SK-N-SH (cell line): ENCODE data around the gene MAP3K7CL. TPM values are rescaled to one million over a fixed set of nuclear protein-coding genes. Genes with fewer than 3 reads are reported as not detected.
A peak's percentile ranks its signal among the peaks of the same experiment; 100 is the strongest.

Experiments
- CTCF ChIA-PET: fragments of 300-600, 350-600 bp; formaldehyde crosslinking; extraction: SDS; loops from one replicate; lab custom pipeline; 2021; lab: Yijun Ruan, JAX
- POLR2A ChIA-PET: fragments of 350-600 bp; sonication (Branson Sonifier 250); formaldehyde crosslinking; extraction: SDS; loops from one replicate; lab custom pipeline; 2020; ENCODE audit warnings: antibody characterized with exemption, inconsistent platforms; lab: Yijun Ruan, JAX
- DNase-seq: peaks from one replicate; pipeline ENCODE4 v3.0.0; 2012
- H2AFZ ChIP-seq: fragments of 200-600 bp; sonication (generic); 2 replicates; pipeline ENCODE4 v1.8.1; 2016; ENCODE audit warnings: antibody characterized with exemption, mild to moderate bottlenecking, low read depth
- H3F3A ChIP-seq: fragments of 200-600 bp; sonication (generic); replicated peaks from 2 replicates; pipeline ENCODE3; 2016; ENCODE audit warnings: antibody characterized with exemption, mild to moderate bottlenecking; ENCODE audit not compliant: insufficient read depth
- H3K27ac ChIP-seq, 2 experiments: fragments of 200-500 bp in 1 of 2; fragments of 200-600 bp in 1 of 2; sonication (Bioruptor generic) in 1 of 2; sonication (generic), shearing (Covaris generic) in 1 of 2; 2 replicates each; pipeline versions ENCODE4 v1.5.1 to v1.6.1; 2014 to 2016; ENCODE audit warnings: low read depth in 2 of 2, inconsistent platforms in 1 of 2, low read length in 1 of 2, mild to moderate bottlenecking in 1 of 2, mixed read lengths in 1 of 2
- H3K27me3 ChIP-seq: fragments of 200-600 bp; sonication (generic), shearing (Covaris generic); 2 replicates; pipeline ENCODE4 v1.6.1; 2016; ENCODE audit warnings: mixed run types; ENCODE audit not compliant: insufficient read depth
- H3K36me3 ChIP-seq, 2 experiments: fragments of 200-500 bp in 1 of 2; fragments of 200-600 bp in 1 of 2; sonication (Bioruptor generic) in 1 of 2; sonication (generic) in 1 of 2; replicated peaks in 1 of 2; 2 replicates each; pipeline versions ENCODE3 to v1.5.1; 2014 to 2016; ENCODE audit warnings: low read length in 1 of 2, mild to moderate bottlenecking in 1 of 2; ENCODE audit not compliant: insufficient read depth in 2 of 2, control insufficient read depth in 1 of 2
- H3K4me1 ChIP-seq, 2 experiments: fragments of 200-500 bp in 1 of 2; fragments of 200-600 bp in 1 of 2; sonication (Bioruptor generic) in 1 of 2; sonication (generic), shearing (Covaris generic) in 1 of 2; 2 replicates each; pipeline versions ENCODE4 v1.5.1 to v1.6.1; 2014 to 2016; ENCODE audit warnings: low read depth in 1 of 2, low read length in 1 of 2, mixed run types in 1 of 2; ENCODE audit not compliant: insufficient read depth in 2 of 2, control insufficient read depth in 1 of 2
- H3K4me2 ChIP-seq: fragments of 200-600 bp; sonication (generic), shearing (Covaris generic); 2 replicates; pipeline ENCODE4 v1.6.1; 2017; ENCODE audit warnings: mixed run types
- H3K4me3 ChIP-seq, 2 experiments: fragments of 200-500 bp in 1 of 2; fragments of 200-600 bp in 1 of 2; sonication (Bioruptor generic) in 1 of 2; sonication (generic), shearing (Covaris generic) in 1 of 2; 2 replicates each; pipeline versions ENCODE4 v1.5.1 to v1.8.1; 2014 to 2016; ENCODE audit warnings: low read depth in 2 of 2, inconsistent platforms in 1 of 2, low read length in 1 of 2, mild to moderate bottlenecking in 1 of 2, mixed read lengths in 1 of 2, moderate library complexity in 1 of 2
- H3K79me2 ChIP-seq: fragments of 200-600 bp; sonication (generic); 2 replicates; pipeline ENCODE4 v1.8.1; 2017; ENCODE audit warnings: mild to moderate bottlenecking; ENCODE audit not compliant: insufficient read depth
- H3K9ac ChIP-seq: fragments of 200-600 bp; sonication (generic); 2 replicates; pipeline ENCODE4 v1.6.1; 2017; ENCODE audit warnings: mixed run types
- H3K9me2 ChIP-seq: fragments of 200-600 bp; sonication (generic); 2 replicates; pipeline ENCODE4 v1.6.1; 2017; ENCODE audit warnings: mixed run types
- H3K9me3 ChIP-seq: fragments of 200-600 bp; sonication (generic); 2 replicates; pipeline ENCODE4 v1.6.1; 2017; ENCODE audit warnings: mixed run types, mild to moderate bottlenecking, moderate library complexity
- H4K20me1 ChIP-seq: fragments of 200-600 bp; sonication (generic); 2 replicates; pipeline ENCODE4 v1.6.1; 2017; ENCODE audit warnings: mild to moderate bottlenecking, mixed run types; ENCODE audit not compliant: insufficient read depth
- CHD2 ChIP-seq: fragments of 150-350 bp; IDR thresholded peaks from 2 replicates; pipeline ENCODE4 v1.6.1; 2018; ENCODE audit warnings: low read length; ENCODE audit not compliant: partially characterized antibody
- EP300 ChIP-seq, 2 experiments: IDR thresholded peaks; 2 replicates each; pipeline versions ENCODE4 v1.4.0 to v1.6.1; 2012; ENCODE audit warnings: borderline replicate concordance in 1 of 2, low read depth in 1 of 2, low read length in 1 of 2
- EZH2phosphoT487 ChIP-seq: fragments of 200-600 bp; sonication (generic); IDR thresholded peaks from 2 replicates; pipeline ENCODE4 v1.6.1; 2017; ENCODE audit warnings: low read depth, mixed run types, mild to moderate bottlenecking, antibody characterized with exemption, moderate library complexity, borderline replicate concordance
- FOSL2 ChIP-seq: IDR thresholded peaks from 2 replicates; pipeline ENCODE4 v1.4.0; 2012; ENCODE audit warnings: low read depth, mild to moderate bottlenecking, moderate library complexity, borderline replicate concordance
- FOXM1 ChIP-seq: IDR thresholded peaks from 2 replicates; pipeline ENCODE4 v1.4.0; 2012; ENCODE audit warnings: low read depth, mild to moderate bottlenecking
- GATA2 ChIP-seq: sonication (generic); formaldehyde crosslinking; IDR thresholded peaks from 2 replicates; pipeline ENCODE4 v1.5.0; 2020; ENCODE audit warnings: mild to moderate bottlenecking, missing genetic modification reagents
- JUND ChIP-seq: IDR thresholded peaks from 2 replicates; pipeline ENCODE4 v1.4.0; 2012
- MEF2A ChIP-seq: IDR thresholded peaks from 2 replicates; pipeline ENCODE4 v1.4.0; 2012; ENCODE audit warnings: low read depth, borderline replicate concordance
- MXI1 ChIP-seq: IDR thresholded peaks from 2 replicates; pipeline ENCODE4 v1.6.1; 2012; ENCODE audit warnings: mild to moderate bottlenecking, low read depth, low read length, improper control_type of control experiment
- PBX3 ChIP-seq: IDR thresholded peaks from 2 replicates; pipeline ENCODE4; 2012
- POLR2AphosphoS5 ChIP-seq: IDR thresholded peaks from 2 replicates; pipeline ENCODE4 v1.6.1; 2012; ENCODE audit warnings: low read depth, low read length
- RAD21 ChIP-seq: IDR thresholded peaks from 2 replicates; pipeline ENCODE4 v1.6.1; 2012; ENCODE audit warnings: mild to moderate bottlenecking, low read length
- RCOR1 ChIP-seq: fragments of 150-350 bp; IDR thresholded peaks from 2 replicates; pipeline ENCODE4 v1.6.1; 2017; ENCODE audit warnings: antibody characterized with exemption, low read length
- REST ChIP-seq: IDR thresholded peaks from 2 replicates; pipeline ENCODE4 v1.6.1; 2012; ENCODE audit warnings: mild to moderate bottlenecking, low read depth, low read length, moderate library complexity
- RFX5 ChIP-seq: IDR thresholded peaks from 2 replicates; pipeline ENCODE4 v1.6.1; 2012; ENCODE audit warnings: mild to moderate bottlenecking, improper control_type of control experiment, low read length
- RXRA ChIP-seq: IDR thresholded peaks from 2 replicates; pipeline ENCODE4 v1.4.0; 2012; ENCODE audit warnings: low read depth, mild to moderate bottlenecking, borderline replicate concordance
- SIN3A ChIP-seq: IDR thresholded peaks from 2 replicates; pipeline ENCODE4 v1.6.1; 2012; ENCODE audit warnings: low read depth, mild to moderate bottlenecking, low read length, moderate library complexity, borderline replicate concordance
- SMC3 ChIP-seq: IDR thresholded peaks from 2 replicates; pipeline ENCODE4 v1.6.1; 2012; ENCODE audit warnings: low read depth, low read length, improper control_type of control experiment
- TCF12 ChIP-seq: IDR thresholded peaks from 2 replicates; pipeline ENCODE4 v1.4.0; 2012
- TEAD4 ChIP-seq: IDR thresholded peaks from 2 replicates; pipeline ENCODE4 v1.4.0; 2012; ENCODE audit warnings: mild to moderate bottlenecking, borderline replicate concordance; ENCODE audit not compliant: insufficient read depth
- YY1 ChIP-seq: IDR thresholded peaks from 2 replicates; pipeline ENCODE4 v1.4.0; 2012; ENCODE audit warnings: low read depth, mild to moderate bottlenecking
- ZBTB33 ChIP-seq: IDR thresholded peaks from 2 replicates; pipeline ENCODE4 v1.4.0; 2012; ENCODE audit warnings: low read depth, borderline replicate concordance
- WGBS: methylation state at CpG from one replicate; pipeline ENCODE4 v1.1.6; 2017; ENCODE audit warnings: low lambda C conversion rate; 5-methylcytosine and 5-hydroxymethylcytosine counted together
- polyA plus RNA-seq, 3 experiments: library from polyadenylated mRNA; depleted of rRNA; stranded (reverse); fragments of >200 nt; gene quantifications; 2 replicates each; pipeline ENCODE4 v1.2.3, GENCODE V29; 2012
- TF ChIP-seq, protein P1 (sequence below): IDR thresholded peaks from 2 replicates; pipeline ENCODE4 v1.4.0; 2012; ENCODE audit warnings: low read depth, borderline replicate concordance
- TF ChIP-seq, protein P2 (sequence below): fragments of 200-600 bp; sonication (generic); IDR thresholded peaks from 2 replicates; pipeline ENCODE4 v1.6.1; 2017; ENCODE audit warnings: antibody characterized with exemption, mild to moderate bottlenecking, moderate library complexity
- TF ChIP-seq, protein P3 (sequence below): IDR thresholded peaks from 2 replicates; pipeline ENCODE4 v1.4.0; 2012; ENCODE audit warnings: low read depth

MAP3K7CL gene
- polyA plus RNA-seq, 1 of the 3 experiments (the other 2 are of a cell fraction), result 2.3 TPM

DNA sequence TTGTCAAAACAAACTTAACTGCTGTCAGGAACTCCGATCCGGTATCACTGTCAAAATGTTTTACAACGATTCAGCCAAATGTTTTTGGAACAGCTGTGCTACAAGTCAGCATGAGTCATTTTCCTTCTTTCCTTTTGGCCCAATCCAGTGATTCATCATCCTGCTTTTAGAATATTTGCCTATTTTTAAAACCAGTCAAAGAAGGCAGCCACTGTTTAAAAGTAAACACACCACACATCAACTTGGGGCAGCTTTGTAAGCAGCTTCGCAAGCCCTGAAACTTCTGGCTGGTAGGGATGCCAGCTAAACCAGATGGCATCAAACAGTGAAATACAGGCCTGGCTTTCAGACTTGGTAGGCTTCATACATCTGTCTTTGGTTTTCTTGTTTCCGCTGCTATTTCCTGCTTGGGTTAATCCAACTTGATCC is 14.9 kb downstream of the MAP3K7CL start:
- POLR2A ChIA-PET, result no interaction called here
- Histone ChIP-seq H3K9me3 (no peaks in the 10 kb centered on the region), H2AFZ (no peak overlapping the region), H4K20me1 (no peaks in the 10 kb centered on the region), H3K79me2 (no peaks in the 10 kb centered on the region), H3K4me3 (peak overlapping the region in 1 of 2 experiments; percentile 8; a peak in 2 of 4 replicates), H3K9me2 (no peaks in the 10 kb centered on the region), H3F3A (peaks cover 40% of the 10 kb centered on the region), H3K4me1 (peaks cover 0 to 30% of the 10 kb centered on the region in 2 experiments; a peak in 2 of 4 replicates), H3K4me2 (peak overlapping the region; percentile 54), H3K27me3 (no peaks in the 10 kb centered on the region), H3K9ac (peak overlapping the region; percentile 29; the same call in 1 of the 2 replicates), H3K27ac (peak overlapping the region; percentile 79 to 84; a peak in 3 of 4 replicates), H3K36me3 (no peaks in the 10 kb centered on the region)
- 12% methylated on average over 5 of the region's 5 CpGs for WGBS
- CTCF ChIA-PET, result interaction anchor here (0.8 to 1.8 kb wide), 2 partner anchors 19 kb away, joined by 4 to 6 read pairs; no protein-coding TSS in a partner anchor
- DNase-seq, result no peak
- TF ChIP-seq TEAD4 (peak; percentile 86), MXI1 (no peak), SMC3 (no peak), RXRA (peak; percentile 64; the same call in 1 of the 2 replicates), EP300 (IDR thresholded peaks at IDR 0.05; ENCODE audit: borderline replicate concordance in 1 of 2, low read depth in 1 of 2, low read length in 1 of 2) (peak; percentile 53 to 92), RAD21 (no peak), ZBTB33 (peak; percentile 85), EZH2phosphoT487 (no peak), PBX3 (peak; percentile 97), FOXM1 (peak; percentile 95), GATA2 (CRISPR knock-in tag) (no peak), YY1 (peak; percentile 46; the same call in 1 of the 2 replicates), TCF12 (peak; percentile 97), RCOR1 (no peak), RFX5 (no peak), MEF2A (peak; percentile 100), SIN3A (peak; percentile 67; the same call in 1 of the 2 replicates), FOSL2 (peak; percentile 98), REST (no peak), CHD2 (no peak), JUND (peak; percentile 99), POLR2AphosphoS5 (peak; percentile 88; the same call in 1 of the 2 replicates)
- TF ChIP-seq, protein P1, sequence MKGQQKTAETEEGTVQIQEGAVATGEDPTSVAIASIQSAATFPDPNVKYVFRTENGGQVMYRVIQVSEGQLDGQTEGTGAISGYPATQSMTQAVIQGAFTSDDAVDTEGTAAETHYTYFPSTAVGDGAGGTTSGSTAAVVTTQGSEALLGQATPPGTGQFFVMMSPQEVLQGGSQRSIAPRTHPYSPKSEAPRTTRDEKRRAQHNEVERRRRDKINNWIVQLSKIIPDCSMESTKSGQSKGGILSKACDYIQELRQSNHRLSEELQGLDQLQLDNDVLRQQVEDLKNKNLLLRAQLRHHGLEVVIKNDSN, result peak; percentile 32; the same call in 1 of the 2 replicates
- TF ChIP-seq, protein P2, sequence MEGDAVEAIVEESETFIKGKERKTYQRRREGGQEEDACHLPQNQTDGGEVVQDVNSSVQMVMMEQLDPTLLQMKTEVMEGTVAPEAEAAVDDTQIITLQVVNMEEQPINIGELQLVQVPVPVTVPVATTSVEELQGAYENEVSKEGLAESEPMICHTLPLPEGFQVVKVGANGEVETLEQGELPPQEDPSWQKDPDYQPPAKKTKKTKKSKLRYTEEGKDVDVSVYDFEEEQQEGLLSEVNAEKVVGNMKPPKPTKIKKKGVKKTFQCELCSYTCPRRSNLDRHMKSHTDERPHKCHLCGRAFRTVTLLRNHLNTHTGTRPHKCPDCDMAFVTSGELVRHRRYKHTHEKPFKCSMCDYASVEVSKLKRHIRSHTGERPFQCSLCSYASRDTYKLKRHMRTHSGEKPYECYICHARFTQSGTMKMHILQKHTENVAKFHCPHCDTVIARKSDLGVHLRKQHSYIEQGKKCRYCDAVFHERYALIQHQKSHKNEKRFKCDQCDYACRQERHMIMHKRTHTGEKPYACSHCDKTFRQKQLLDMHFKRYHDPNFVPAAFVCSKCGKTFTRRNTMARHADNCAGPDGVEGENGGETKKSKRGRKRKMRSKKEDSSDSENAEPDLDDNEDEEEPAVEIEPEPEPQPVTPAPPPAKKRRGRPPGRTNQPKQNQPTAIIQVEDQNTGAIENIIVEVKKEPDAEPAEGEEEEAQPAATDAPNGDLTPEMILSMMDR, result no peak
- TF ChIP-seq, protein P3, sequence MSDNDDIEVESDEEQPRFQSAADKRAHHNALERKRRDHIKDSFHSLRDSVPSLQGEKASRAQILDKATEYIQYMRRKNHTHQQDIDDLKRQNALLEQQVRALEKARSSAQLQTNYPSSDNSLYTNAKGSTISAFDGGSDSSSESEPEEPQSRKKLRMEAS, result peak; percentile 77
